ENCODE measurements around the gene EHD1. TPM values are rescaled to one million over a fixed set of nuclear protein-coding genes. Genes with fewer than 3 reads are reported as not detected.

Gene EHD1
- total RNA-seq, 1 donor from 2014 or later, result 114 TPM

DNA sequence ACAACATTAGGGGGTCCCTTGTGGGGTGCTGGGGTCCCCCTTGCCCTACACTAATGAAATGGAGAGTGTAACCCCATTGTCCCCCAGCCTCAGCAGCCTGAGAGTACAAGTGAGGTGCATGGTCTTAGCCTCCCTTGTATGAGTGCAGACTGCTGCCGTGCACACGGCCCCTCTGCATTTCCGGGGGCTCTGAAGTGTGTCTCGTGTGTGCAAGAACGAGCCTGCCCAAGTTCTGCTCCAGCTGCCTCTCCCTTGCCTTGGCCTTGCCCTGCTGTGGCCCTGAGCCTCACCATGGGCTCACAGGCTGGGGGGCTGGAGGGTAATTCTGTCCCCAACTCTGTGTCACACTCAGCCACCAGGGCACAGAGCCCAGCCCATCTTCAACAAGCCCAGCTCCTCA, 5.2 kb upstream of the EHD1 start:
- Mint-ChIP-seq H3K4me3 (ENCODE audit: unreplicated experiment) (no peak overlapping the region), H3K27ac (ENCODE audit: unreplicated experiment) (no peak overlapping the region), H3K27me3 (ENCODE audit: unreplicated experiment) (peaks cover 9% of the 10 kb centered on the region), H3K36me3 (ENCODE audit: unreplicated experiment) (no peaks in the 10 kb centered on the region), H3K9me3 (ENCODE audit: unreplicated experiment) (peaks cover 1% of the 10 kb centered on the region), H3K4me1 (ENCODE audit: low read depth, unreplicated experiment) (peaks cover 8% of the 10 kb centered on the region)
- TF ChIP-seq, protein P1, sequence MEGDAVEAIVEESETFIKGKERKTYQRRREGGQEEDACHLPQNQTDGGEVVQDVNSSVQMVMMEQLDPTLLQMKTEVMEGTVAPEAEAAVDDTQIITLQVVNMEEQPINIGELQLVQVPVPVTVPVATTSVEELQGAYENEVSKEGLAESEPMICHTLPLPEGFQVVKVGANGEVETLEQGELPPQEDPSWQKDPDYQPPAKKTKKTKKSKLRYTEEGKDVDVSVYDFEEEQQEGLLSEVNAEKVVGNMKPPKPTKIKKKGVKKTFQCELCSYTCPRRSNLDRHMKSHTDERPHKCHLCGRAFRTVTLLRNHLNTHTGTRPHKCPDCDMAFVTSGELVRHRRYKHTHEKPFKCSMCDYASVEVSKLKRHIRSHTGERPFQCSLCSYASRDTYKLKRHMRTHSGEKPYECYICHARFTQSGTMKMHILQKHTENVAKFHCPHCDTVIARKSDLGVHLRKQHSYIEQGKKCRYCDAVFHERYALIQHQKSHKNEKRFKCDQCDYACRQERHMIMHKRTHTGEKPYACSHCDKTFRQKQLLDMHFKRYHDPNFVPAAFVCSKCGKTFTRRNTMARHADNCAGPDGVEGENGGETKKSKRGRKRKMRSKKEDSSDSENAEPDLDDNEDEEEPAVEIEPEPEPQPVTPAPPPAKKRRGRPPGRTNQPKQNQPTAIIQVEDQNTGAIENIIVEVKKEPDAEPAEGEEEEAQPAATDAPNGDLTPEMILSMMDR (IDR thresholded peaks at IDR 0.05; ENCODE audit: partially characterized antibody, unreplicated experiment), result no peak
- DNase-seq, result no peak

DNA sequence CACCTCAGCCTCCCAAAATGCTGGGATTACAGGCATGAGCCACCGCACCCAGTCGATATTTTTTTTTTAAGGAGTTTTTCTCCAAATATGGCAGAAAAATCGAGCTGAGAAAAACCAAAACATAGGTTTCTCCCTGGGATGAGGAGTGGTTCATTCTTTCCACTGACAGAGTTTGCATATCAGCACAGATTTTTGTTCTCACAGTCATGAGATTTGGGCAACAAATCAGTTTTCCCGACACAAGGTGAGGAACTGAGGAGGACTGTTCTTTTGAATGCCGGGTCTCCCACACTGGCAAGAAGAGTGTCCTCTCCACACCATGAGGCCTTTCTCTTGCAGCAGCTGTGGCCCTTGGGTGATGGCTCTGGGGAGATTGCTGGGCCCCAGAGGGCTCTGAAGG, 3.8 kb upstream of the EHD1 start:
- Mint-ChIP-seq H3K27me3 (ENCODE audit: unreplicated experiment) (peaks cover 11% of the 10 kb centered on the region), H3K4me1 (ENCODE audit: low read depth, unreplicated experiment) (peaks cover 2% of the 10 kb centered on the region), H3K4me3 (ENCODE audit: unreplicated experiment) (no peak overlapping the region), H3K9me3 (ENCODE audit: unreplicated experiment) (peaks cover 5% of the 10 kb centered on the region), H3K27ac (ENCODE audit: unreplicated experiment) (no peak overlapping the region), H3K36me3 (ENCODE audit: unreplicated experiment) (no peaks in the 10 kb centered on the region)
- TF ChIP-seq, protein P1 (IDR thresholded peaks at IDR 0.05; ENCODE audit: partially characterized antibody, unreplicated experiment), result no peak
- no peak for DNase-seq

DNA sequence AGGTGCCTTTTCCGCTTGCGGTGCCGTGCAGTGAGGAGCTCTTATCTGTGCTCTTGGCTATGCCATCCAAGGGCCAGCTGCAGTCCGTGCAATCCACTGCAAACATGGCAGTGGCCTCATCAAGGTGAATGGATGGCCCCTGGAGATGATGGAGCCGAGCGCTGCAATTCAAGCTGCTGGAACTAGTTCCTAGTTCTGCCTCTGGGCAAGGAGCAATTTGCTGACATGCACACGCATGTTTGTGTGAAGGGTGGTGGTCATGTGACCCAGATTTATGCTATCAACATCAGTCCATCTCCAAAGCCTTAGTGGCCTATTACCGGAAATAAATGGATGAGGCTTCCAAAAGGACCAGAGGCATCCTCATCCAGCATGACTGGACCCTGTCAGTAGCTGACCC, 3.1 kb upstream of the EHD1 start:
- H3K27me3 Mint-ChIP-seq (ENCODE audit: unreplicated experiment), result peaks cover 17% of the 10 kb centered on the region
- peaks cover 6% of the 10 kb centered on the region for H3K9me3 Mint-ChIP-seq (ENCODE audit: unreplicated experiment)
- no peaks in the 10 kb centered on the region for H3K36me3 Mint-ChIP-seq (ENCODE audit: unreplicated experiment)
- H3K4me1 Mint-ChIP-seq (ENCODE audit: low read depth, unreplicated experiment), result peaks cover 6% of the 10 kb centered on the region
- H3K4me3 Mint-ChIP-seq (ENCODE audit: unreplicated experiment), result no peak overlapping the region
- TF ChIP-seq, protein P1 (IDR thresholded peaks at IDR 0.05; ENCODE audit: partially characterized antibody, unreplicated experiment), result no peak
- no peak overlapping the region for H3K27ac Mint-ChIP-seq (ENCODE audit: unreplicated experiment)
- no peak for DNase-seq

DNA sequence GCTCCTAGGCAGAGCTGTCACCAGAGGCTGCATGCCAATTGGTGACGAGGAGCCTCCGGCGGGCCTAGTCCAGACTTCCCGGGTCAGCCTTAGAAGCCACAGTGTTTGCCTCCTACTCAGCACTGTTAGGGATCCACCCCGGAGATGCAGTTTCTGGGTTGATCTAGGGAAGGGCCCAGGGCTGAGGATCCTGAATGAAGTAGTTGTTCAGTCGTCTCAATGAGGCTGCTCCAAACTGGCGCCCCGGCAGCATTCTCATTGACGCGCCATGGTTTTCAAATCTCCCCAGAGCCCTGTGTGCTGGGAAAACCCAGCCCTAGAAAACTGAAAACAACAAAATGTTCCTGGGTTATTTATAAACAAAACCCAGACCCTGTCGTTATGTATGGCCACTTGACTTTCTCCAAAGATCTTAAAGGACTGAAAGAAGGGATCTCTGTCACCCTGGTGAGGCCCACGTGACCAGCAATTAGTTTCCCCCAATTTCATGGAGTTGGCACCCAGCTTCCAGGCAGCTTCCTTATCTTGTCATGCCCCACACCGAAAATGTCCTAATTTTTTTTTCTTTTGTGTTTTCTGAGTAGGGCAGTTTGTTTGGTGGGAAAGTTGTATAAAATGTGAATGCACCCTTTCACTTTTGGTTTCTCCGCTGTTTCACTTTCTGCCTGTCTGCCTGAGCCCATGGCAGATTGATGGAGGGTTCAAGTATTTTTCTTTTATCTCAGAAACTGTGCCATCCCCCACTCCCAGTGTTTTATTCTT, 2.0 kb upstream of the EHD1 start:
- Mint-ChIP-seq H3K36me3 (ENCODE audit: unreplicated experiment) (no peaks in the 10 kb centered on the region), H3K27me3 (ENCODE audit: unreplicated experiment) (peaks cover 17% of the 10 kb centered on the region), H3K9me3 (ENCODE audit: unreplicated experiment) (peaks cover 6% of the 10 kb centered on the region), H3K27ac (ENCODE audit: unreplicated experiment) (no peak overlapping the region), H3K4me3 (ENCODE audit: unreplicated experiment) (peak overlapping the region; percentile 95), H3K4me1 (ENCODE audit: low read depth, unreplicated experiment) (peaks cover 16% of the 10 kb centered on the region)
- DNase-seq, result no peak
- TF ChIP-seq, protein P1 (IDR thresholded peaks at IDR 0.05; ENCODE audit: partially characterized antibody, unreplicated experiment), result no peak

DNA sequence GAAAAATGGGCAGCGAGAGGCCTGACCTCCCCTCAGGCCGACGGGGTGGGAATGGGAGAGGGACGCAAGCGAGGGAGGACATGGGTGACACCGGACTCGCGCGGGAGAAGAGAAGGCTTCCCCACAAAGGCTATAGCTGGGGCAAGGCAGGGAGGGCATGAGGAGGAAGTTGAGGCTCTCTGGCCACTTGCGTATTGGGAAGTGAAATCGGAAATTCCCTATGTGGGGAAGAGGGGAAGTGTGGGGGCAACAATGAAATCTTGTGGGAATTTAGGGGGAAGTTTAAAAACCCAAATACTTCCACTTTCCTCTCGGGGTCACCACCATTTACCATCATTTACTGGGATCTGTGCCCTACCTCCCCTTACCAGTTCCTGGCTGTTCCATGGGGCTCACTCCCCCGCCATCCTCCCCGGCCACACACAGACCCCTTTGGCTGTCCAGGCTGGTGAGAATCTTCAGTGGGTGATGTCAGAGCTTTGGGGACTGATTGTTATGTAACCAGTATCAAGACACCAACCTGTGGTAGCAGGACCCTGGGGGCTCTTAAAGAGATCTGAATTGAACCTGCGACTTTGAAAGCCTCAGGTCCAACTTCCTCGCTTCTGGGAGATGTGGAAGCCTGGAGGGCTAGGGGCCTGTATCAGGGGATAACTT, 951 bp upstream of the EHD1 start:
- no peak for DNase-seq
- Mint-ChIP-seq H3K4me3 (ENCODE audit: unreplicated experiment) (peak overlapping the region; percentile 95), H3K36me3 (ENCODE audit: unreplicated experiment) (no peaks in the 10 kb centered on the region), H3K9me3 (ENCODE audit: unreplicated experiment) (peaks cover 7% of the 10 kb centered on the region), H3K27ac (ENCODE audit: unreplicated experiment) (peak overlapping the region; percentile 83), H3K4me1 (ENCODE audit: low read depth, unreplicated experiment) (peaks cover 21% of the 10 kb centered on the region), H3K27me3 (ENCODE audit: unreplicated experiment) (peaks cover 17% of the 10 kb centered on the region)
- TF ChIP-seq, protein P1 (IDR thresholded peaks at IDR 0.05; ENCODE audit: partially characterized antibody, unreplicated experiment), result no peak
